T-cell (primary cell): ENCODE results near the gene MYO15B. TPM values are rescaled to one million over a fixed set of nuclear protein-coding genes. Genes with fewer than 3 reads are reported as not detected.
A peak's percentile ranks its signal among the peaks of the same experiment; 100 is the strongest.
"Not testable (repeated sequence)": the region's sequence is repeated elsewhere in the genome, so short reads cannot be mapped to it uniquely, and the experiment has no call there.

Experiments used
- ATAC-seq, 4 experiments: fragments of 200-7000 bp in 3 of 4; fragments of 150-1000 bp in 1 of 4; cut with Tn5 transposase; replicated peaks in 1 of 4; 1 replicate in 3 of 4; 2 replicates in 1 of 4; pipeline ENCODE4 v1.10.0; 2021; ENCODE audit warnings: moderate library complexity in 3 of 4, mild to moderate bottlenecking in 2 of 4, moderate number of reproducible peaks in 1 of 4
- CTCF ChIA-PET, 2 donors: fragments of 300-600 bp; sonication (Branson Sonifier 250); formaldehyde crosslinking; loops; one replicate each; lab custom pipeline; 2022; ENCODE audit warnings: antibody characterized with exemption in 2 of 2; lab: Charles Lee
- POLR2A ChIA-PET, 2 donors: fragments of 300-600 bp; sonication (Branson Sonifier 250); formaldehyde crosslinking; loops; one replicate each; lab custom pipeline; 2022; ENCODE audit warnings: antibody characterized with exemption in 2 of 2; lab: Charles Lee
- DNase-seq, 35 experiments: peaks; one replicate each; pipeline versions ENCODE4 v3.0.0 to v3.0.0-alpha.2; 2013 to 2023
- H3K27ac ChIP-seq: one replicate; pipeline ENCODE4 v1.5.1; 2013; ENCODE audit warnings: low read length
- H3K27me3 ChIP-seq, 2 experiments: replicated peaks in 1 of 2; 1 replicate in 1 of 2; 2 replicates in 1 of 2; pipeline versions ENCODE4 v1.6.1 to v1.7.0; 2013; ENCODE audit warnings: low read length in 1 of 2, mixed read lengths in 1 of 2; ENCODE audit not compliant: control insufficient read depth in 2 of 2, insufficient read depth in 2 of 2; ENCODE audit errors: extremely low read depth in 1 of 2
- H3K36me3 ChIP-seq, 2 donors: 1 replicate in 1 of 2; 2 replicates in 1 of 2; pipeline versions ENCODE4 v1.6.1 to v1.7.0; 2013; ENCODE audit warnings: low read length in 1 of 2; ENCODE audit not compliant: control insufficient read depth in 2 of 2, insufficient read depth in 1 of 2; ENCODE audit errors: extremely low read depth in 1 of 2
- H3K4me1 ChIP-seq, 2 experiments: 1 replicate in 1 of 2; 2 replicates in 1 of 2; pipeline versions ENCODE4 v1.6.1 to v1.7.0; 2013; ENCODE audit warnings: low read length in 2 of 2, mixed read lengths in 1 of 2; ENCODE audit not compliant: insufficient read depth in 2 of 2, control insufficient read depth in 1 of 2; ENCODE audit errors: extremely low read depth in 1 of 2
- H3K4me3 ChIP-seq, 2 donors: 1 replicate in 1 of 2; 2 replicates in 1 of 2; pipeline versions ENCODE4 v1.5.1 to v1.7.0; 2013; ENCODE audit warnings: mild to moderate bottlenecking in 2 of 2, low read length in 1 of 2, moderate library complexity in 1 of 2; ENCODE audit not compliant: control insufficient read depth in 1 of 2; ENCODE audit errors: extremely low read depth in 1 of 2
- H3K9me3 ChIP-seq: 2 replicates; pipeline ENCODE4 v1.7.0; 2013
- H3K27ac Mint-ChIP-seq, 2 donors: one replicate each; pipeline ENCODE4 v1.8.0; 2020 to 2021; ENCODE audit warnings: mild to moderate bottlenecking in 2 of 2, mixed read lengths in 2 of 2
- H3K27me3 Mint-ChIP-seq, 2 donors: one replicate each; pipeline ENCODE4 v1.8.0; 2021 to 2022; ENCODE audit warnings: mixed read lengths in 2 of 2
- H3K36me3 Mint-ChIP-seq: one replicate; pipeline ENCODE4 v1.8.0; 2021; ENCODE audit warnings: mixed read lengths
- H3K4me1 Mint-ChIP-seq, 3 donors: one replicate each; pipeline ENCODE4 v1.8.0; 2020 to 2022; ENCODE audit warnings: mixed read lengths in 3 of 3, mild to moderate bottlenecking in 1 of 3
- H3K4me3 Mint-ChIP-seq, 3 donors: one replicate each; pipeline ENCODE4 v1.8.0; 2020 to 2022; ENCODE audit warnings: mild to moderate bottlenecking in 3 of 3, mixed read lengths in 3 of 3, moderate library complexity in 3 of 3
- H3K9me3 Mint-ChIP-seq, 3 donors: one replicate each; pipeline ENCODE4 v1.8.0; 2020 to 2022; ENCODE audit warnings: mixed read lengths in 3 of 3
- WGBS: methylation state at CpG from one replicate; pipeline ENCODE4 v1.1.5; 2013; ENCODE audit warnings: missing lambda C conversion rate; ENCODE audit not compliant: insufficient coverage; 5-methylcytosine and 5-hydroxymethylcytosine counted together
- total RNA-seq, 35 experiments: library from RNA in 6 of 35; stranded (reverse) in 6 of 35; fragments of 120-200 nt in 1 of 35; gene quantifications; one replicate each; pipeline versions ENCODE4 v1.2.1 to v1.2.4 and lab custom pipeline; 2013 to 2026

Gene MYO15B
- total RNA-seq, 5 donors from 2014 or later (not counting 1 experiment from before 2014, with no cell fraction given): 171 to 382 (median 273) TPM

- Mint-ChIP-seq H3K27ac (peak overlapping the region; percentile 57 to 64), H3K36me3 (no peaks in the 10 kb centered on the region), H3K27me3 (peaks cover 0 to 2% of the 10 kb centered on the region in 2 donors), H3K4me3 (peak overlapping the region in 2 of 3 donors; percentile 5 to 47), H3K4me1 (peaks cover 5 to 9% (median 5%) of the 10 kb centered on the region in 3 donors), H3K9me3 (no peaks in the 10 kb centered on the region)
- Histone ChIP-seq H3K4me3 (no peak overlapping the region), H3K9me3 (no peaks in the 10 kb centered on the region), H3K27me3 (peaks cover 0 to 13% of the 10 kb centered on the region in 2 experiments), H3K4me1 (peaks cover 3 to 30% of the 10 kb centered on the region in 2 experiments), H3K27ac (no peak overlapping the region), H3K36me3 (peaks cover 0 to 3% of the 10 kb centered on the region in 2 donors)
- ChIA-PET CTCF (interaction anchor here in 1 of 2 donors (1.3 kb wide), 1 partner anchor 10 kb away, joined by 4 read pairs; no protein-coding TSS in a partner anchor), POLR2A (interaction anchor here in 1 of 2 donors (0.6 kb wide), 1 partner anchor 291 kb away, joined by 3 read pairs; no protein-coding TSS in a partner anchor)
- ATAC-seq: no peak
- WGBS: 97% methylated on average over 11 of the region's 12 CpGs
- no peak for DNase-seq
Observed at GRCh38 chr17:75590849-75591721, 3.5 kb downstream of the MYO15B start.

GRCh38 chr17:75591722-75592302 is 4.2 kb downstream of the MYO15B start:
- H3K4me1 ChIP-seq: peaks cover 3 to 30% of the 10 kb centered on the region in 2 experiments
- WGBS: 76% methylated on average over 5 of the region's 7 CpGs
- ChIA-PET CTCF (no interaction called here), POLR2A (no interaction called here)
- no peaks in the 10 kb centered on the region for H3K9me3 ChIP-seq
- H3K4me3 Mint-ChIP-seq: no peak overlapping the region
- H3K36me3 ChIP-seq: peaks cover 0 to 3% of the 10 kb centered on the region in 2 donors
- H3K27ac ChIP-seq: no peak overlapping the region
- DNase-seq (no peak), ATAC-seq (no peak)
- H3K4me3 ChIP-seq: no peak overlapping the region
- no peaks in the 10 kb centered on the region for H3K9me3 Mint-ChIP-seq
- H3K4me1 Mint-ChIP-seq: peaks cover 5 to 8% (median 5%) of the 10 kb centered on the region in 3 donors
- H3K27me3 ChIP-seq: peaks cover 0 to 13% of the 10 kb centered on the region in 2 experiments
- H3K27me3 Mint-ChIP-seq: no peaks in the 10 kb centered on the region
- no peak overlapping the region for H3K27ac Mint-ChIP-seq
- no peaks in the 10 kb centered on the region for H3K36me3 Mint-ChIP-seq

DNA sequence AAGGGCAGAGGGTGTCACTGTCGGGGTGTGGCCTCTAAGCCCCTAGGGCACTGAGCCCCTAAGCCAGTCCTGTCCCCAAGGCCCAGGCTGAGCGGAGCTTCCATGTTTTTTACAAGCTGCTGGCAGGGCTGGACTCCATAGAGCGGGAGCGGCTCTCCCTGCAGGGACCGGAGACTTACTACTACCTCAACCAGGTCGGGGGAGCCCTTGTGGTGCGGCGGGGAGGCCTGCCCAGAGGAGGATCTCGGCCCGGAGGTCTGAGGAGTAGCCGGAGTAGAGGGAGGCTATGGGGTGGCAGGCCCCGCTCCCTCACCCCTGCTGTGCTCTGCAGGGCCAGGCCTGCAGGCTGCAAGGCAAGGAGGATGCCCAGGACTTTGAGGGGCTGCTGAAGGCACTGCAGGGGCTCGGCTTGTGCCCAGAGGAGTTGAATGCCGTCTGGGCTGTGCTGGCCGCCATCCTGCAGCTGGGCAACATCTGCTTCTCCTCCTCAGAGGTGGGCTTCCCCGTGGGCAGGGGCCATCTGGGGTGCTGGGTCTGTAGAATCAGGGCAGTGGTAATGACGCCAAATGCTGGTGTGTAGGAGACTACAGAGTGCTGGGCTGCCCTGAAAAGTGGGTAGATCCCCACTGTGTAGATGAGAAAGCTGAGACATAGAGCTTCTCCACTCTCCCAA is 4.9 kb downstream of the MYO15B start:
- Mint-ChIP-seq H3K4me3 (no peak overlapping the region), H3K36me3 (no peaks in the 10 kb centered on the region), H3K9me3 (no peaks in the 10 kb centered on the region), H3K4me1 (peaks cover 3 to 8% (median 5%) of the 10 kb centered on the region in 3 donors), H3K27ac (no peak overlapping the region), H3K27me3 (no peaks in the 10 kb centered on the region)
- no peak for ATAC-seq
- ChIA-PET POLR2A (no interaction called here), CTCF (no interaction called here)
- Histone ChIP-seq H3K4me3 (no peak overlapping the region), H3K4me1 (peaks cover 3 to 28% of the 10 kb centered on the region in 2 experiments), H3K27me3 (peaks cover 0 to 11% of the 10 kb centered on the region in 2 experiments), H3K9me3 (no peaks in the 10 kb centered on the region), H3K27ac (no peak overlapping the region), H3K36me3 (peaks cover 0 to 3% of the 10 kb centered on the region in 2 donors)
- 81% methylated on average over 8 of the region's 17 CpGs for WGBS
- no peak for DNase-seq

DNA sequence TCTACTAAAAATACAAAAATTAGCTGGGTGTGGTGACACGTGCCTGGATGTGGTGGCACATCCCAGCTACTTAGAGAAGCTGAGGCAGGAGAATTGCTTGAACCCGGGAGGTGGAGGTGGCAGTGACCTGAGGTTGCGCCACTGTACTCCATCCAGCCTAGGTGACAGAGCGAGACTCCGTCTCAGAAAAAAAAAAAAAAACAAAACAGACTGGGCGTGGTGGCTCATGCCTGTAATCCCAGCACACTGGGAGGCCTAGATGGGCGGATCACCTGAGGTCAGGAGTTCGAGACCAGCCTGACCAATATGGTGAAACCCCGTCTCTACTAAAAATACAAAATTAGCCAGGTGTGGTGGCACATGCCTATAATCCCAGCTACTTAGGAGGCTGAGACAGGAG is 5.8 kb downstream of the MYO15B start:
- ATAC-seq, H3K36me3 Mint-ChIP-seq, H3K27me3 Mint-ChIP-seq, POLR2A ChIA-PET, H3K36me3 ChIP-seq, H3K9me3 ChIP-seq, H3K4me1 Mint-ChIP-seq, H3K27me3 ChIP-seq, DNase-seq, H3K9me3 Mint-ChIP-seq, H3K4me3 Mint-ChIP-seq, H3K27ac Mint-ChIP-seq, H3K27ac ChIP-seq, H3K4me3 ChIP-seq: not testable (repeated sequence)
- peaks cover 0 to 19% of the 10 kb centered on the region in 2 experiments for H3K4me1 ChIP-seq
- 90% methylated on average over 2 of the region's 9 CpGs for WGBS
- CTCF ChIA-PET: interaction anchor here in 1 of 2 donors (0.7 kb wide), 1 partner anchor 1659 kb away, joined by 5 read pairs; no protein-coding TSS in a partner anchor

DNA sequence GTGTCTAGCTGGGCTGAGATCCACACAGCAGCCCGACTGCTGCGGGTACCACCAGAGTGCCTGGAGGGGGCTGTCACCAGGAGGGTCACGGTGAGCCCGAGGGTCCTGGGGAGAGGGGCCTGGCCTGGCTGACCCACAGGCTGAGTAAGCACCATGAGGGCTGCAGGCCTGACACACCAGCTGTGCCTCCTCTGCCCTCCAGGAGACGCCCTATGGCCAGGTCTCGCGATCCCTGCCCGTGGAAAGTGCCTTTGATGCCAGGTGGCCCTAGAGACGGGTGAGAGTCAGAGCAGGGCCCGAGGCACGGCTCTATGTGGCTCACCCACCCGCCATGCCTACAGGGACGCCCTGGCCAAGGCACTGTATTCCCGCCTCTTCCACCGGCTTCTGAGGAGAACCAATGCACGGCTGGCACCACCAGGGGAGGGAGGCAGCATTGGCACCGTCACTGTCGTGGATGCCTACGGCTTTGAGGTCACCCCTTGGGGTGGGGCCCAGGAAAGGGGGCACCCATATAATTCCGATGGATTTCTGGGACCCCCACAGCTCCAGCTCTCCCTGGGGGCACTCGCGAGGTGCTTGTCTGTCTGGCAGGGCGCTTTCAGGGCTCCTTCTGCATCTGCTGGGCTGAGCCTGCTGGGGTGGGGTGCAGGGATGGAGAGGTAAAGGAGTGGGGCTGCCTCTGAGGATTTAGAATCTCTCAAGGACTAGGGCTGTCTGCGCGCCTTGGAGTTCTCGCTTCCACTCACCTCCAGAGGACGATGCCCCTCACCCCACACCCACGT is 7.1 kb downstream of the MYO15B start:
- Mint-ChIP-seq H3K27me3 (no peaks in the 10 kb centered on the region), H3K4me1 (peaks cover 3 to 8% (median 5%) of the 10 kb centered on the region in 3 donors), H3K27ac (no peak overlapping the region), H3K4me3 (no peak overlapping the region), H3K36me3 (no peaks in the 10 kb centered on the region), H3K9me3 (no peaks in the 10 kb centered on the region)
- peaks cover 0 to 3% of the 10 kb centered on the region in 2 donors for H3K36me3 ChIP-seq
- H3K4me3 ChIP-seq: no peak overlapping the region
- H3K27me3 ChIP-seq: no peaks in the 10 kb centered on the region
- 79% methylated on average over 21 of the region's 28 CpGs for WGBS
- DNase-seq (no peak), ATAC-seq (no peak)
- ChIA-PET CTCF (no interaction called here), POLR2A (no interaction called here)
- no peak overlapping the region for H3K27ac ChIP-seq
- no peaks in the 10 kb centered on the region for H3K9me3 ChIP-seq
- peaks cover 0 to 12% of the 10 kb centered on the region in 2 experiments for H3K4me1 ChIP-seq
